ENCODE results near the gene ZSCAN5A.
"Not testable (repeated sequence)": the region's sequence is repeated elsewhere in the genome, so short reads cannot be mapped to it uniquely, and the experiment has no call there.

ZSCAN5A gene

GRCh38 chr19:56197646-56198045 lies 117.0 kb downstream of the ZSCAN5A start, which contains the start of gene ZSCAN5B:
ZSCAN5B (minus strand) TSS chr19:56197783; CDS start chr19:56193052, 4,731 bp downstream.
- DNase-seq, result not testable (repeated sequence)

- DNase-seq, result no peak
Observed at GRCh38 chr19:56193981-56194640, 120.5 kb downstream of the ZSCAN5A start.

- DNase-seq, result no peak
Observed at GRCh38 chr19:56191711-56192110, 122.9 kb downstream of the ZSCAN5A start.

GRCh38 chr19:56191115-56191514 lies 123.5 kb downstream of the ZSCAN5A start:
- DNase-seq, result no peak

- DNase-seq, result no peak
Observed at GRCh38 chr19:56189785-56190184, 124.9 kb downstream of the ZSCAN5A start.

- DNase-seq, result no peak
Observed at GRCh38 chr19:56177564-56178243, 136.9 kb downstream of the ZSCAN5A start.

- DNase-seq, result peak; percentile 23
Observed at GRCh38 chr19:56176881-56177280, 137.8 kb downstream of the ZSCAN5A start.

GRCh38 chr19:56176310-56176709 lies 138.3 kb downstream of the ZSCAN5A start:
- not testable (repeated sequence) for DNase-seq

GRCh38 chr19:56175861-56176307 lies 138.8 kb downstream of the ZSCAN5A start, which contains the start of gene GALP:
GALP (plus strand) TSS chr19:56176008; CDS start chr19:56177109, 1,101 bp downstream.
- not testable (repeated sequence) for DNase-seq

- DNase-seq, result no peak
Observed at GRCh38 chr19:56174550-56174949, 140.1 kb downstream of the ZSCAN5A start.

- no peak for DNase-seq
Observed at GRCh38 chr19:56174086-56174485, 140.6 kb downstream of the ZSCAN5A start.
